Right cardiac atrium (tissue), 5 donors: ENCODE data around the gene ANKRD7. TPM values are rescaled to one million over a fixed set of nuclear protein-coding genes. Genes with fewer than 3 reads are reported as not detected.
"Not testable (repeated sequence)": the region's sequence is repeated elsewhere in the genome, so short reads cannot be mapped to it uniquely, and the experiment has no call there.

Source experiments
- ATAC-seq, 2 donors: fragments of 200-7000 bp; cut with Tn5 transposase; one replicate each; pipeline versions ENCODE4 v1.8.0 to v1.9.1; 2020; ENCODE audit warnings: moderate library complexity in 2 of 2, mild to moderate bottlenecking in 1 of 2
- DNase-seq, 3 donors: peaks; one replicate each; pipeline ENCODE4 v3.0.0-alpha.2; 2020
- H3K27ac ChIP-seq: one replicate; pipeline ENCODE4 v1.5.1; 2013; ENCODE audit warnings: mild to moderate bottlenecking, low read length, control low read depth, moderate library complexity
- H3K27me3 ChIP-seq: one replicate; pipeline ENCODE4 v1.6.1; 2013; ENCODE audit not compliant: control insufficient read depth, insufficient read depth
- H3K4me1 ChIP-seq: one replicate; pipeline ENCODE4 v1.6.1; 2013; ENCODE audit warnings: low read length; ENCODE audit not compliant: control insufficient read depth, insufficient read depth
- H3K4me3 ChIP-seq: one replicate; pipeline ENCODE4 v1.5.1; 2013; ENCODE audit warnings: low read length, control low read depth
- H3K9me3 ChIP-seq: one replicate; pipeline ENCODE4 v1.6.1; 2013; ENCODE audit warnings: low read length; ENCODE audit not compliant: control insufficient read depth
- WGBS: extraction: QIAGEN DNeasy Blood & Tissue Kit; methylation state at CpG from one replicate; pipeline ENCODE4 v1.1.7; 2013; 5-methylcytosine and 5-hydroxymethylcytosine counted together
- intact Hi-C, 4 donors: fragments of 100-400 bp; cut with DNase I; formaldehyde crosslinking; loops; one replicate each; pipeline versions ENCODE4 v1.11.0 to v1.14.0; 2022 to 2023
- polyA plus RNA-seq: library from polyadenylated mRNA; stranded (reverse); fragments of 200-250 nt; gene quantifications from one replicate; pipeline ENCODE4 v1.2.3, GENCODE V29; 2013
- total RNA-seq, 4 donors: library from RNA; stranded (reverse); fragmentation: NEBNext Ultra II Directional; extraction: Animal tissue kit (Norgen Biotek cat#: 25700); gene quantifications; one replicate each; pipeline ENCODE4 v1.2.1, GENCODE V29; 2021
- donor health status: healthy with polysubstance abuse.
- donor health status: DM: no; HTN: yes; CAD: no.
- donor health status: DM: no; HTN: no; CAD: no.
- donor health status: DM: no; HTN: yes; CAD: no; lungs with severe emphysema.
- donor health status: DM: yes; HTN: yes; CAD: no.

ANKRD7 gene
- total and polyA plus RNA-seq, 5 donors, result 0.94 to 2.4 (median 1.9) TPM

DNA sequence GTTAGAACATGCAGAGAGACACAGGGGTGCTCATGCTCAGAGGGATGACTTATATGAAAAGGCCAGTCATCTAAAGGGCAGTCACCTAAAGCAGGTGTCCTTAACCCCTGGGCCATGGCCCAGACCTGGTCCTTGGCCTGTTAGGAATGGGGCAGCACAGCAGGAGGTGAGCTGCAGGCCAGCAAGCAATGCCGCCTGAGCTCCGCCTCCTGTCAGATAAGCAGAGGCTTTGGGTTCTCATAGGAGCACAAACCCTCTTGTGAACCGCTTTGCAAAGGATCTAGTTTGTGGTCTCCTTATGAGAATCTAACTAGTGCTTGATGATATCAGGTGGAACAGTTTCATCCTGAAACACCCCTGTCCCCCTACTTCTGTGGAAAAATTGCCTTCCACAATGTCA, 14.5 kb downstream of the ANKRD7 start:
- no peaks in the 10 kb centered on the region for H3K9me3 ChIP-seq
- no peaks in the 10 kb centered on the region for H3K4me1 ChIP-seq
- ATAC-seq, result no peak
- H3K4me3 ChIP-seq, result no peak overlapping the region
- H3K27me3 ChIP-seq, result no peaks in the 10 kb centered on the region
- no peak for DNase-seq
- no peak overlapping the region for H3K27ac ChIP-seq
- intact Hi-C loops, result no loop called here
- WGBS, result 72% methylated on average over 3 of the region's 3 CpGs

DNA sequence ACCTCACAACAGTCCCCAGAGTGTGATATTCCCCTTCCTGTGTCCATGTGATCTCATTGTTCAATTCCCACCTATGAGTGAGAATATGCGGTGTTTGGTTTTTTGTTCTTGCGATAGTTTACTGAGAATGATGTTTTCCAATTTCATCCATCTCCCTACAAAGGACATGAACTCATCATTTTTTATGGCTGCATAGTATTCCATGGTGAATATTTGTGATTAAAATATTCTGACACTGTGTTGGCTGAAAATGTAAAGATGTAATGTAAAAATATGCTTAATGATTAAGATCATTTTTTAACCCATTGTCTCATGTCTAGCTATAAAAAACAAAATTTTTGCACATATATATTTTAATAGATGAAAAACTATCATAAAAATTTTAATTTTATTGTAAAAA, 15.8 kb downstream of the ANKRD7 start:
- ATAC-seq, intact Hi-C loops: not testable (repeated sequence)
- 96% methylated on average over 2 of the region's 2 CpGs for WGBS

DNA sequence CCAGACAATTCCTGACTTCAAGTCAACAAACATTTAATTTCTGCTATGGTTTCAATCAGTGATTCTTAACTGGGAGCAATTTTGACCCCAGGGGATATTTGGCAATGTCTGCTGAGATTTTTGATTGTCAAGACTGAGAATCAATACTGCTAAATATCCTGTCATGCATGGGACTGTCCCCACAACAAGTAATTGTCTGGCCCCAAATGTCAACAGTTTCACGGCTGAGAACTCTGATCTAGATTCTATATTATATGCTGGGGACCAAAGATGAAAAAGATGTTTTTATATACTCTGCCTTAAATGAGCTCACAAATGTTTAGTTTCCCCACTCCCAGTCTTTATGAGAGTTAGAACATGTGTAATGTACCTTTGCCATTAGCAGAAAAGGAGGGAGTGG, 19.2 kb downstream of the ANKRD7 start:
- ATAC-seq, result no peak

More for the DNA sequence above, 15.8 kb downstream of the ANKRD7 start:
- H3K4me1 ChIP-seq, H3K27ac ChIP-seq, H3K4me3 ChIP-seq, H3K9me3 ChIP-seq, DNase-seq, H3K27me3 ChIP-seq: not testable (repeated sequence)

DNA sequence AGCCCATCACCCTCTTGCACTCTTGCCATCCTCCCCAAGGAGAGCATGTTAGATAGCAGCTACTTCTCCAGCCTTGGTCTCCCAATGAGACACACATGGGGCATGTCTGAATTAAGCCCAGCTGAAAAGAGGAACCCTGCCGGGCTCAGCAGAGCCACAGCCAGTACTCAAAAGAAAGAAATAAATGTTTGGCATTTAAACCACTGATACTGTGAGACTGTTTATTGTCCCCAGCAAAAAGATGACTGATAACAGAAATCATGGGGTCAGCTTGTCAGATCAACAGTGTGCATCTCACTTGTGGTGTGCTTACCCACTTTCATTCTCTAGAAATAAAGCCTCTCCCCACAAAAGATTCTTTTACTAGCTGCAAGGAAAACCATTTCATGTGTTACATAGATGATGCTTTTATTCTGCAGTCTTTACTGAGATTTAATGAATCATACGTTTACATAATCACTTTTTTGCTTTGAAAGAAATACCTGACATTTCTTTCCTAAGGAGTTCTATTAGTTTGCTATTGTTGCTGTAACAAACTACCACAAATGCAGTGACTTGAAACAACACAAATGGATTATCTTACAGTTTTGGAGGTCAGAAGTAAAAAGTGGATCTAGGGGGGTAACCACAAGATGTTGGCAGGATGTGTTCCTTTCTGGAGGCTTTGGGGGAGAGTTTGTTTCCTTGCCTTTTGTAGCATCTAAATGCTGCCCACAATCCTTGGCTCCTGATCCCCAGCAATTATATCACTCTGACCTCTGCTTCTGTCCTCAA, 20.9 kb downstream of the ANKRD7 start:
- ATAC-seq, result no peak
- H3K4me1 ChIP-seq, result no peaks in the 10 kb centered on the region
- intact Hi-C loops, result no loop called here
- H3K4me3 ChIP-seq, result no peak overlapping the region
- H3K27ac ChIP-seq, result no peak overlapping the region
- WGBS, result 52% methylated on average over 2 of the region's 2 CpGs
- no peaks in the 10 kb centered on the region for H3K9me3 ChIP-seq
- no peak for DNase-seq
- H3K27me3 ChIP-seq, result no peaks in the 10 kb centered on the region

More for the DNA sequence above, 19.2 kb downstream of the ANKRD7 start:
- Histone ChIP-seq H3K27me3 (no peaks in the 10 kb centered on the region), H3K4me3 (no peak overlapping the region), H3K27ac (no peak overlapping the region), H3K4me1 (no peaks in the 10 kb centered on the region), H3K9me3 (no peaks in the 10 kb centered on the region)
- intact Hi-C loops, result no loop called here
- 82% methylated on average over 1 of the region's 1 CpG for WGBS
- DNase-seq, result no peak

DNA sequence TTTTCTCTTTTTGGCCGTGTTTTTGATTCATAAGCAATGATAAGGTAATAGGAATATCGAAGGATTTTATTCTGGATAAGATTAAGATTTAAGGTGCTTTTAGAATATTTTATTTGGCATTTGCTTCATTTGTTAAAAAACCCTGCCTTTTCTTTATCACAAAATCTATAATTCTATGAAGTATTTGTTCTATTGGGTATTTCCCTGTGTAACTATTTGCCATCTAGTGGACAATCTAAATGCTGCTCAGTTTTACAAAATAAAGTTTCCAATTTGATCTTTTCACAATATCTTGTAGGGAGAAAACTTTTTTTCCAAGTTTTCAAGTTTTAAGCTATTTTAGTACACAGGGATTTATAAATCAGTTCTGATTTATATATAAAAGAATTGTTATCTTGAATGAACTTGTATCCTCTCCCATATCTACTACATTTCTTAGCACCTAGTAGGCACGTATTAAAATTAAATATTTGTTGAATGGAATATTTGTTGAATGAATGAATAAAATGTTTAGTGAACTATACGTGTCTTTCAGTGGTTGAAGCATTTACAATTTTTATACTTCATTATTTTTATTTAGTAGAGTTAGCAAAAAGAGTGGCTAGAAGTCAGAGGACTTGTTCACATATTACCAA, 26.5 kb downstream of the ANKRD7 start:
- Histone ChIP-seq H3K4me1 (no peaks in the 10 kb centered on the region), H3K27me3 (no peaks in the 10 kb centered on the region), H3K4me3 (no peak overlapping the region), H3K9me3 (no peaks in the 10 kb centered on the region), H3K27ac (no peak overlapping the region)
- intact Hi-C loops, result no loop called here
- DNase-seq (no peak), ATAC-seq (no peak)
- 83% methylated on average over 4 of the region's 4 CpGs for WGBS

DNA sequence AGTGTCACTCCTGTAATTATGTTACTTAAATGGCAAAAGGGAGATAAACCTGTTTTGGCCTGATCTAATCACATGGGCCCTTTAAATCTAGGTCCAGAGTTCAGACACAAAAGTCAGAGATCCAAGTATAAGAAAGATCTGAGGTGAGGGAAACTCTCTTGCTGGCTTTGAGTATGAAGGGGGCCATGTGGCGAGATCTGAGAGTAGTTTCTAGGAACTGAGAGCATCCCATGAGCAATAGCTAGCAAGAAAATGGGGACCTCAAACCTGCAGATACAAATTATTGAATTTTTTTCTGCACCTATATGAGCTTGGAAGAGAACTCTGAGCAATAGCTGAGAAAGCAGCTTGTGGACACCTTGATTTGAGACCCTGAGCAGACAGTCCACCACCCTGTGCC, 27.6 kb downstream of the ANKRD7 start:
- intact Hi-C loops, result no loop called here
- Histone ChIP-seq H3K4me1 (no peaks in the 10 kb centered on the region), H3K9me3 (no peaks in the 10 kb centered on the region), H3K27me3 (no peaks in the 10 kb centered on the region), H3K27ac (no peak overlapping the region), H3K4me3 (no peak overlapping the region)
- ATAC-seq, result no peak
- 83% methylated on average over 1 of the region's 1 CpG for WGBS
- DNase-seq, result no peak

DNA sequence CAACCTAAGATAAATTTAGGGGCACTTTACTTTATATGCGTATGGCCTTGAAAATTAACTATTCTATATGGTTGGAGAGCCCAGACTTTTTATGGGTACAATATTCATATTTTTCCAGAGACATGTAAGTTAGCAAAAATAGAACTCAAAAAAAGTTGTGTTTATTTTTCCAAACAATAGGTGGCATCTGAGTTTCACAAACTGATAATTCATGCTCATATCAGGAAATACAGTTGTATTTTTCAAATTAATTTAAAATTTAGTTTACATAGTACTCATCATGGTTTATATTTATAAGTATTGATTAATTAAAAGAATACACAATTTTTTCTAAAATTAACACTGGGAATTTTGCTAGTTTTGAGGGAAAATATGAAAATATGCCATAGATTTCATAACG, 34.6 kb downstream of the ANKRD7 start:
- Histone ChIP-seq H3K27me3 (no peaks in the 10 kb centered on the region), H3K9me3 (no peaks in the 10 kb centered on the region), H3K27ac (no peak overlapping the region), H3K4me3 (no peak overlapping the region), H3K4me1 (no peaks in the 10 kb centered on the region)
- intact Hi-C loops, result no loop called here
- DNase-seq, result no peak
- no peak for ATAC-seq
- 94% methylated on average over 2 of the region's 2 CpGs for WGBS

DNA sequence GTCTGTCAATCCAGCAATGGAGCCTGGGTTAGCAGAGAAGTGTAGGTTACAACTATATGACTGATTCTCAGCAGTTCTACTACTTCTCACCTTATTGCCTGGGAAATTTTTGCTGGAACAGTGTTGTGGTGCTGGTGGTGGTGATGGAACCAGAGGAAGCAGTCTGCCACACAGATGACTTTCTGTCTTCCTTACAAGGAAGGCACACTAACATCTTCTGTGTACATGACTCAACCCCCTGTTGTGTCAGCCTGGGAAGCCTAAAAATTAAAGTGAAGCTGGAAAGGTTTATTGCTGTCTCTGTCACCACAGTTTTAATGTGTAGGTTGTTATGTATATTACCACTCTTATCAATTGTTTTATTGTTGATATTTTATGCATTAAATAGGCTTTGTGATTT, 40.3 kb downstream of the ANKRD7 start:
- DNase-seq (no peak), ATAC-seq (no peak)
- no peak overlapping the region for H3K4me3 ChIP-seq
- H3K9me3 ChIP-seq, result no peaks in the 10 kb centered on the region
- H3K27ac ChIP-seq, result no peak overlapping the region
- no peaks in the 10 kb centered on the region for H3K27me3 ChIP-seq
- H3K4me1 ChIP-seq, result no peaks in the 10 kb centered on the region
- intact Hi-C loops, result no loop called here

DNA sequence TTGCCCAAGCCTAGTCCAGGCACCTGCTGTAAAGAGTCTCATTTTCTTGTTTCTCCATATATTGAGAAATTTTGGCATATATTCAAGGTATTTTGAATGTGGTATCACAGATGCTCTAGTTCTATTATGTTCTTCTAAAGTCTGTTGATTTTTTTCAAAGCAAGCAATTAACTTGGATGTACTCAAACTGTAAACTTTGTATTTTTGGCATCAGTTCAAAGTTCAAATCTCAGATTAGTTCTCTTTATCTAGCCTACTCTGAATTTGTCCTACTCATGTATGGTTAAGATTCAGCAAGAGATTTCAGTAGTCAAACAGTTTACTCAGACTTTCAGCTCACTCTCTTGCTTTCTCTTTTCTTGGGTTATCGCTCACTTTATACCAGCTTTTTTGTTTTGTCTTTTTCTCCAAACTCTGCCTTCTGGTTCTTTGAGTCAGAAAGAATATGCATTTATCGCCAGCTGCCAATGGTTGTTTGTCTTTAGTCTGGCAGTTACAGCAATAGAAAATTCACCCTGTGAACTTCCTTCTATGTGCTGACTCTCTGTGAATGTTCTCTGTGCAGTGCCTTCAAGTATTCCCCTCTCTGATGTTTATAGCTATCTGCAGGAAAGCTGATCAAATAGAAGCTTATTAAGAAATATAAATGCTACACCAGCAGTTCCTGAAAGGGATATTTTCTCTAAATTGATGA, 56.0 kb downstream of the ANKRD7 start:
- Histone ChIP-seq H3K4me3 (no peak overlapping the region), H3K4me1 (no peaks in the 10 kb centered on the region), H3K27ac (no peak overlapping the region), H3K27me3 (no peaks in the 10 kb centered on the region), H3K9me3 (no peaks in the 10 kb centered on the region)
- DNase-seq (no peak), ATAC-seq (no peak)
- intact Hi-C loops, result no loop called here
- 63% methylated on average over 2 of the region's 2 CpGs for WGBS

DNA sequence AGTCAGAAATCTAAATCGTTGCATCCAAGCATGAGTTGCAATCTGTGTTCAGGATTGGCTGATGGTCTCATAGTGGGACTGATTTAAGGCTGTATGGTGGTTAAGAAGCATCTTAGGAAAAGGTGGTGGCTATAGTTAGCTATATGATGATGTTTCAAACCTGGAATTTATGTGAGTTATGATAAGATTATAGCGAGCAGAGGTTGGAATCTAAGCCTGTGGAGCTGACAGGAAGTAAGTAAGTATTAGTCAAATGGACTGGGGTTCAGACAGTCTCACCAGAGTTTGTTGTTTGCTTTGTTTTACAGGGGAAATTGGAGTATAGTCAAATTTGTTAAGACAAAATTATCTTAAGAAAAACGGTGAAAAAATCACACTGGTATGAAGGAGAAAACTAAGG, 56.7 kb downstream of the ANKRD7 start:
- no peak overlapping the region for H3K27ac ChIP-seq
- 31% methylated on average over 3 of the region's 3 CpGs for WGBS
- no peak overlapping the region for H3K4me3 ChIP-seq
- intact Hi-C loops, result no loop called here
- no peak for ATAC-seq
- H3K9me3 ChIP-seq, result no peaks in the 10 kb centered on the region
- DNase-seq, result no peak
- H3K4me1 ChIP-seq, result no peaks in the 10 kb centered on the region
- H3K27me3 ChIP-seq, result no peaks in the 10 kb centered on the region

DNA sequence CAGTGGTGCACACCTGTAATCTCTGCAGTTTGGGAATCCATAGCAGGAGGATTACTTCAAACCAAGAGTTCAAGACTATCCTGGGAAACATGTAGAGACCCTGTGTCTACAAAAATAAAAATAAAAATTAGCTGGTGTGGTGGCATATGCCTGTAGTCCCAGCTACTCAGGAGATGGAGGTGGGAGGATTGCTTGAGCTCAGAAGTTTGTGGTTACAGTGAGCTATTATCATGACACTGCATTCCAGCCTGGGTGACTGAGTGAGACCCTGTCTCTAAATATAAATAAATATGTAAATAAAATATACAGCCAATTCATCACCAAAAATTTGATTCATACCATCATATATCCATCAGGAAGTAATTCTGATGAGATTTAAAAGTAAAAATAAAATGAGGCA, 60.9 kb downstream of the ANKRD7 start:
- no peak for ATAC-seq
- intact Hi-C loops, result no loop called here
- Histone ChIP-seq H3K9me3 (no peaks in the 10 kb centered on the region), H3K27ac (no peak overlapping the region), H3K27me3 (no peaks in the 10 kb centered on the region), H3K4me1 (no peaks in the 10 kb centered on the region), H3K4me3 (no peak overlapping the region)
- DNase-seq, result no peak
